DND-41 (cell line): ENCODE measurements around the gene PRKCD.

Experiments used
- EZH2 ChIP-seq: IDR thresholded peaks from 3 replicates; pipeline ENCODE4 v1.6.1; 2012; ENCODE audit warnings: borderline replicate concordance, low read depth, mild to moderate bottlenecking, moderate library complexity, low read length, inconsistent platforms; ENCODE audit not compliant: severe bottlenecking
- TF ChIP-seq, protein P1 (sequence below): IDR thresholded peaks from 2 replicates; pipeline ENCODE4 v1.5.1; 2012; ENCODE audit warnings: borderline replicate concordance, low read length, moderate library complexity, mild to moderate bottlenecking; ENCODE audit not compliant: poor library complexity, severe bottlenecking; ENCODE audit errors: extremely low read depth

DNA sequence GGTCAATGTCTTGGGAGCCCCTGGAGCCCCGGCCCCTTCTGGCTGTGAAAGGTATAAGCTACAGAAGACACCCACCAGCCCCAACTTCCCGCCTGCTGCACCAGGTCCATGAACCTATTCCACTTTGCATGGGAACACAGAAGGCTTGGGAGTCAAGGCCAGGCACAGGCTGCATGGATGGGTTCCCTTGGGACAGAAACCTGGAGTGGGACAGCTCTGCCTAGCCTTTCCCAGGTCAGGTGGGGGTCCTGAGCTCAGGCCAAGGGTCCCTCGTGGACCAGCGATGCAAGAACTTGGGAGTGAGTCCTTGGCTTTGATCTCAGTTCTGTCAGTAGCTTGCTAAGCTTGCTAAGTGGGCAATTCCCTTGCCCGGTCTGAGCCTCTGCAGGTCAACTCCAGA is 69.8 kb downstream of the PRKCD start:
- TF ChIP-seq EZH2, result no peak
- TF ChIP-seq, protein P1, sequence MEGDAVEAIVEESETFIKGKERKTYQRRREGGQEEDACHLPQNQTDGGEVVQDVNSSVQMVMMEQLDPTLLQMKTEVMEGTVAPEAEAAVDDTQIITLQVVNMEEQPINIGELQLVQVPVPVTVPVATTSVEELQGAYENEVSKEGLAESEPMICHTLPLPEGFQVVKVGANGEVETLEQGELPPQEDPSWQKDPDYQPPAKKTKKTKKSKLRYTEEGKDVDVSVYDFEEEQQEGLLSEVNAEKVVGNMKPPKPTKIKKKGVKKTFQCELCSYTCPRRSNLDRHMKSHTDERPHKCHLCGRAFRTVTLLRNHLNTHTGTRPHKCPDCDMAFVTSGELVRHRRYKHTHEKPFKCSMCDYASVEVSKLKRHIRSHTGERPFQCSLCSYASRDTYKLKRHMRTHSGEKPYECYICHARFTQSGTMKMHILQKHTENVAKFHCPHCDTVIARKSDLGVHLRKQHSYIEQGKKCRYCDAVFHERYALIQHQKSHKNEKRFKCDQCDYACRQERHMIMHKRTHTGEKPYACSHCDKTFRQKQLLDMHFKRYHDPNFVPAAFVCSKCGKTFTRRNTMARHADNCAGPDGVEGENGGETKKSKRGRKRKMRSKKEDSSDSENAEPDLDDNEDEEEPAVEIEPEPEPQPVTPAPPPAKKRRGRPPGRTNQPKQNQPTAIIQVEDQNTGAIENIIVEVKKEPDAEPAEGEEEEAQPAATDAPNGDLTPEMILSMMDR, result no peak
